GM12878 (cell line): ENCODE results near the gene GPC6. TPM values are rescaled to one million over a fixed set of nuclear protein-coding genes. Genes with fewer than 3 reads are reported as not detected.

Source experiments
- ATAC-seq: fragments of 200-7000 bp; cut with Tn5 transposase; 3 replicates; pipeline ENCODE4 v1.9.1; 2020; ENCODE audit warnings: mild to moderate bottlenecking, moderate library complexity
- BruUV-seq: library from RNA; stranded (reverse); fragments of 400-500 nt; replicated peaks from 2 replicates; lab custom pipeline; 2021; lab: Mats Ljungman, UMichigan
- CTCF ChIA-PET: fragments of 300-600 bp; sonication (Branson Sonifier 250); formaldehyde crosslinking; extraction: SDS; loops from one replicate; lab custom pipeline; 2021; ENCODE audit warnings: inconsistent platforms; lab: Yijun Ruan, JAX
- POLR2A ChIA-PET: fragments of 350-600 bp; formaldehyde crosslinking; extraction: SDS; loops from one replicate; lab custom pipeline; 2021; ENCODE audit warnings: inconsistent platforms; lab: Charles Lee
- RAD21 ChIA-PET: fragments of 300-600 bp; sonication (Branson Sonifier 250); formaldehyde crosslinking; loops from one replicate; lab custom pipeline; 2023; ENCODE audit warnings: antibody characterized with exemption; ENCODE audit not compliant: unreplicated experiment; lab: Charles Lee
- SMC1A ChIA-PET: fragments of 300-600 bp; sonication (Branson Sonifier 250); formaldehyde crosslinking; loops from one replicate; lab custom pipeline; 2023; ENCODE audit not compliant: unreplicated experiment, uncharacterized antibody; lab: Charles Lee
- DNase-seq: peaks from one replicate; pipeline ENCODE4 v3.0.0-alpha.2; 2011; ENCODE audit warnings: low read depth, low spot score
- FAIRE-seq: peaks from 3 replicates; lab custom pipeline; 2011; peaks lifted over from hg19 to GRCh38; lab: Jason Lieb, UNC
- H2AFZ ChIP-seq: 2 replicates; pipeline ENCODE4 v1.6.0; 2011; ENCODE audit warnings: low read depth, low read length, control low read depth; ENCODE audit not compliant: control insufficient read depth
- H3K27ac ChIP-seq: 2 replicates; pipeline ENCODE4 v1.5.1; 2011; ENCODE audit warnings: control low read depth; ENCODE audit not compliant: control insufficient read depth, insufficient read depth
- H3K27me3 ChIP-seq, 2 experiments: replicated peaks in 1 of 2; 2 replicates each; pipeline versions ENCODE4 v1.6.0 to v1.6.1; 2011; ENCODE audit warnings: low read length in 1 of 2; ENCODE audit not compliant: control insufficient read depth in 2 of 2, insufficient read depth in 2 of 2
- H3K36me3 ChIP-seq, 2 experiments: 2 replicates each; pipeline ENCODE4 v1.5.1; 2011; ENCODE audit warnings: low read length in 1 of 2; ENCODE audit not compliant: control insufficient read depth in 2 of 2, insufficient read depth in 2 of 2
- H3K4me1 ChIP-seq: 2 replicates; pipeline ENCODE4 v1.6.1; 2011; ENCODE audit warnings: mild to moderate bottlenecking, low read length, moderate library complexity, mixed read lengths; ENCODE audit not compliant: control insufficient read depth, insufficient read depth
- H3K4me2 ChIP-seq: 2 replicates; pipeline ENCODE4 v1.6.0; 2011; ENCODE audit warnings: control low read depth; ENCODE audit not compliant: control insufficient read depth, insufficient read depth
- H3K4me3 ChIP-seq: fragments of 200-600 bp; sonication (generic); 2 replicates; pipeline ENCODE4 v1.5.1; 2016
- H3K79me2 ChIP-seq: 2 replicates; pipeline ENCODE4 v1.6.0; 2011; ENCODE audit warnings: low read length; ENCODE audit not compliant: control insufficient read depth, insufficient read depth
- H3K9ac ChIP-seq: 2 replicates; pipeline ENCODE4 v1.8.0; 2011; ENCODE audit warnings: low read length, control low read depth, mixed read lengths; ENCODE audit not compliant: control insufficient read depth, insufficient read depth
- H3K9me3 ChIP-seq: replicated peaks from 3 replicates; pipeline ENCODE4 v1.5.1; 2011; ENCODE audit warnings: mild to moderate bottlenecking, low read length; ENCODE audit not compliant: control insufficient read depth, insufficient read depth
- H4K20me1 ChIP-seq: 2 replicates; pipeline ENCODE4 v1.6.0; 2011; ENCODE audit not compliant: control insufficient read depth, insufficient read depth
- BHLHE40 ChIP-seq, 2 experiments: fragments of 450-650 bp in 1 of 2; IDR thresholded peaks; 2 replicates each; pipeline ENCODE4 v1.6.1; 2011 to 2017; ENCODE audit warnings: low read depth in 2 of 2, borderline replicate concordance in 1 of 2, improper control_type of control experiment in 1 of 2, low read length in 1 of 2, mild to moderate bottlenecking in 1 of 2
- EGR1 ChIP-seq, 2 experiments: IDR thresholded peaks; 1 replicate in 1 of 2; 2 replicates in 1 of 2; pipeline ENCODE4 v1.6.1; 2011 to 2012; ENCODE audit warnings: low read depth in 2 of 2, low read length in 2 of 2, borderline replicate concordance in 1 of 2, mild to moderate bottlenecking in 1 of 2, moderate library complexity in 1 of 2
- EP300 ChIP-seq, 2 experiments: fragments of 150-350 bp in 1 of 2; IDR thresholded peaks; 2 replicates each; pipeline ENCODE4 v1.6.1; 2011 to 2012; ENCODE audit warnings: low read depth in 2 of 2, low read length in 2 of 2, borderline replicate concordance in 1 of 2, improper control_type of control experiment in 1 of 2, inconsistent platforms in 1 of 2; ENCODE audit not compliant: control insufficient read depth in 1 of 2
- HDAC6 ChIP-seq: fragments of 200-600 bp; sonication (generic); IDR thresholded peaks from one replicate; pipeline ENCODE4 v1.8.0; 2017; ENCODE audit warnings: antibody characterized with exemption; ENCODE audit not compliant: unreplicated experiment
- NRF1 ChIP-seq: conservative IDR thresholded peaks from 2 replicates; pipeline ENCODE4 v1.6.1; 2011; ENCODE audit warnings: mild to moderate bottlenecking, low read depth, low read length, improper control_type of control experiment
- RAD51 ChIP-seq: fragments of 450-650 bp; IDR thresholded peaks from 2 replicates; pipeline ENCODE4 v1.6.1; 2016; ENCODE audit warnings: moderate library complexity, mild to moderate bottlenecking, inconsistent platforms
- RCOR1 ChIP-seq: conservative IDR thresholded peaks from 2 replicates; pipeline ENCODE4 v1.6.1; 2012; ENCODE audit warnings: low read depth, low read length, improper control_type of control experiment
- SIX5 ChIP-seq: IDR thresholded peaks from 2 replicates; pipeline ENCODE4 v1.6.1; 2011; ENCODE audit warnings: mild to moderate bottlenecking, low read depth, low read length, moderate library complexity; ENCODE audit not compliant: severe bottlenecking
- SREBF1 ChIP-seq: IDR thresholded peaks from 2 replicates; pipeline ENCODE4 v1.6.1; 2012; ENCODE audit warnings: mild to moderate bottlenecking, low read length
- ZNF622 ChIP-seq: fragments of 450-650 bp; IDR thresholded peaks from 2 replicates; pipeline ENCODE4 v1.6.1; 2017; ENCODE audit warnings: mild to moderate bottlenecking, inconsistent platforms
- in situ Hi-C: fragments of 300-500 bp; cut with MboI; formaldehyde crosslinking; loops from 9 replicates; pipeline ENCODE4 v1.14.3; 2018; ENCODE audit warnings: mixed read lengths
- intact Hi-C: fragments of 100-400 bp; cut with micrococcal nuclease; formaldehyde crosslinking; loops from one replicate; pipeline ENCODE4 v1.14.2; 2022; ENCODE audit not compliant: unreplicated experiment
- polyA plus RNA-seq, 11 experiments: library from polyadenylated mRNA; depleted of rRNA in 4 of 11; unstranded in 6 of 11; stranded (reverse) in 5 of 11; fragments of >200 nt; fragmentation: Nextera tagmentation in 4 of 11; fragmentation: Illumina TruSeq in 1 of 11; extraction: Ambion mirVana in 4 of 11; extraction: Trizol in 1 of 11; gene quantifications; 1 replicate in 1 of 11; 2 replicates in 10 of 11; pipeline versions ENCODE4 v1.2.1 to v1.2.3, GENCODE V29; 2011 to 2016; ENCODE audit warnings: inconsistent platforms in 2 of 11, missing spikeins in 2 of 11, low read depth in 1 of 11
- total RNA-seq, 4 experiments: library from RNA; depleted of rRNA in 3 of 4; stranded (reverse); fragments of >200 nt in 3 of 4; fragmentation: Illumina TruSeq in 1 of 4; extraction: Trizol in 1 of 4; gene quantifications; 2 replicates each; pipeline versions ENCODE4 v1.2.1 to v1.2.3, GENCODE V29; 2013 to 2021
- TF ChIP-seq, protein P1 (sequence below): fragments of 150-350 bp; IDR thresholded peaks from 2 replicates; pipeline ENCODE4 v1.6.1; 2014; ENCODE audit warnings: mild to moderate bottlenecking, low read depth, low read length
- TF ChIP-seq, protein P2 (sequence below): IDR thresholded peaks from 2 replicates; pipeline ENCODE4 v1.6.1; 2011; ENCODE audit warnings: borderline replicate concordance, low read depth, mild to moderate bottlenecking, moderate library complexity, low read length; ENCODE audit not compliant: insufficient read depth, poor library complexity, severe bottlenecking

Gene GPC6
- total and polyA plus RNA-seq, 10 of the 15 experiments (the other 5 are each of a cell fraction or from before 2014, with no cell fraction given) = 0.03 to 0.04 (median 0.03) TPM; not detected in 7

- ATAC-seq (no peak), FAIRE-seq (no peak), DNase-seq (no peak)
- RAD21 ChIA-PET = no interaction called here
- in situ Hi-C loops = no loop called here
- no peak overlapping the region for H3K4me2 ChIP-seq
- BruUV-seq = no TSS peak
- no peaks in the 10 kb centered on the region for H3K9me3 ChIP-seq
- no peaks in the 10 kb centered on the region for H3K27me3 ChIP-seq
- no peak overlapping the region for H3K9ac ChIP-seq
- no peaks in the 10 kb centered on the region for H3K79me2 ChIP-seq
- TF ChIP-seq, protein P1, sequence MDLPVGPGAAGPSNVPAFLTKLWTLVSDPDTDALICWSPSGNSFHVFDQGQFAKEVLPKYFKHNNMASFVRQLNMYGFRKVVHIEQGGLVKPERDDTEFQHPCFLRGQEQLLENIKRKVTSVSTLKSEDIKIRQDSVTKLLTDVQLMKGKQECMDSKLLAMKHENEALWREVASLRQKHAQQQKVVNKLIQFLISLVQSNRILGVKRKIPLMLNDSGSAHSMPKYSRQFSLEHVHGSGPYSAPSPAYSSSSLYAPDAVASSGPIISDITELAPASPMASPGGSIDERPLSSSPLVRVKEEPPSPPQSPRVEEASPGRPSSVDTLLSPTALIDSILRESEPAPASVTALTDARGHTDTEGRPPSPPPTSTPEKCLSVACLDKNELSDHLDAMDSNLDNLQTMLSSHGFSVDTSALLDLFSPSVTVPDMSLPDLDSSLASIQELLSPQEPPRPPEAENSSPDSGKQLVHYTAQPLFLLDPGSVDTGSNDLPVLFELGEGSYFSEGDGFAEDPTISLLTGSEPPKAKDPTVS = no peak
- TF ChIP-seq EGR1 (IDR thresholded peaks at IDR 0.05; ENCODE audit: borderline replicate concordance in 1 of 2, low read depth in 2 of 2, low read length in 2 of 2) (no peak), RCOR1 (no peak), SREBF1 (no peak), SIX5 (no peak), NRF1 (no peak), RAD51 (no peak), HDAC6 (no peak), ZNF622 (no peak), BHLHE40 (IDR thresholded peaks at IDR 0.05; ENCODE audit: borderline replicate concordance in 1 of 2, low read depth in 2 of 2, low read length in 1 of 2) (no peak), EP300 (IDR thresholded peaks at IDR 0.05; ENCODE audit: borderline replicate concordance in 1 of 2, control insufficient read depth in 1 of 2, low read depth in 2 of 2, low read length in 2 of 2) (no peak)
- TF ChIP-seq, protein P2, sequence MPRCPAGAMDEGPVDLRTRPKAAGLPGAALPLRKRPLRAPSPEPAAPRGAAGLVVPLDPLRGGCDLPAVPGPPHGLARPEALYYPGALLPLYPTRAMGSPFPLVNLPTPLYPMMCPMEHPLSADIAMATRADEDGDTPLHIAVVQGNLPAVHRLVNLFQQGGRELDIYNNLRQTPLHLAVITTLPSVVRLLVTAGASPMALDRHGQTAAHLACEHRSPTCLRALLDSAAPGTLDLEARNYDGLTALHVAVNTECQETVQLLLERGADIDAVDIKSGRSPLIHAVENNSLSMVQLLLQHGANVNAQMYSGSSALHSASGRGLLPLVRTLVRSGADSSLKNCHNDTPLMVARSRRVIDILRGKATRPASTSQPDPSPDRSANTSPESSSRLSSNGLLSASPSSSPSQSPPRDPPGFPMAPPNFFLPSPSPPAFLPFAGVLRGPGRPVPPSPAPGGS = no peak
- H3K4me3 ChIP-seq = no peak overlapping the region
- CTCF ChIA-PET = no interaction called here
- POLR2A ChIA-PET = no interaction called here
- no peaks in the 10 kb centered on the region for H3K4me1 ChIP-seq
- H4K20me1 ChIP-seq = no peaks in the 10 kb centered on the region
- SMC1A ChIA-PET = interaction anchor here (1.1 kb wide), 1 partner anchor 27 kb away, joined by 4 read pairs; no protein-coding TSS in a partner anchor
- no peak overlapping the region for H2AFZ ChIP-seq
- intact Hi-C loops = no loop called here
- H3K27ac ChIP-seq = no peak overlapping the region
- no peaks in the 10 kb centered on the region for H3K36me3 ChIP-seq
These were observed 853.3 kb downstream of the GPC6 start for GRCh38 chr13:94079876-94080275.
